ENCODE measurements around the gene SAMD8.
A peak's percentile ranks its signal among the peaks of the same experiment; 100 is the strongest.
"Not testable (repeated sequence)": the region's sequence is repeated elsewhere in the genome, so short reads cannot be mapped to it uniquely, and the experiment has no call there.

Gene SAMD8

DNA sequence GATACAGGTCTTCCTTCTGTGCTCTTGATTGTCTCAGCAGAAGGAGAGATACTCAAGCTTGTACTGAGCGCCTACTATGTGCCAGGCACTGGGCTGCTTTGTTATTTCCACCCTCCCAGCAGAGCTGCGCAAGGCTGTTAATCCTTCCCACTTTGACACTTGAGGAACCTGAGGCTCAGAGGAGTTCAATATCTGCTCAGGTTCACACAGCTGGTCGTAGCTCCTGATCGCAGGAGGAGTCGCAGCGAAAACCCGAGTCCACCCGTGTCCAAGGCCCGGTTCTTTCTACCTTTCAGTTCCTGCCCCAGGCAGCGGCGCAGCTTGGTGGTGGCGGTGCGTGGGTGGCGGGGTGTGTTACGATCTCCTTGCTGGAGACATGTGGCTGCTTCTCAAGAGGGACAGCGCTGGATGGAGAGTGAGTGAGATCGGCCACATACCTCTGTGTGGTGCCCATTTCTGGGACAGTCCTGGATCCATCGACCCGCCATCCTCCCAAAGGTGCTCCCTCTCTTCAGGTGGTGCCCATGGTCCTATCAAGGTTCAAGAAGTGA lies 26.5 kb upstream of the SAMD8 start:
- DNase-seq (ENCODE audit: low read depth in 2 of 2): no peak

DNA sequence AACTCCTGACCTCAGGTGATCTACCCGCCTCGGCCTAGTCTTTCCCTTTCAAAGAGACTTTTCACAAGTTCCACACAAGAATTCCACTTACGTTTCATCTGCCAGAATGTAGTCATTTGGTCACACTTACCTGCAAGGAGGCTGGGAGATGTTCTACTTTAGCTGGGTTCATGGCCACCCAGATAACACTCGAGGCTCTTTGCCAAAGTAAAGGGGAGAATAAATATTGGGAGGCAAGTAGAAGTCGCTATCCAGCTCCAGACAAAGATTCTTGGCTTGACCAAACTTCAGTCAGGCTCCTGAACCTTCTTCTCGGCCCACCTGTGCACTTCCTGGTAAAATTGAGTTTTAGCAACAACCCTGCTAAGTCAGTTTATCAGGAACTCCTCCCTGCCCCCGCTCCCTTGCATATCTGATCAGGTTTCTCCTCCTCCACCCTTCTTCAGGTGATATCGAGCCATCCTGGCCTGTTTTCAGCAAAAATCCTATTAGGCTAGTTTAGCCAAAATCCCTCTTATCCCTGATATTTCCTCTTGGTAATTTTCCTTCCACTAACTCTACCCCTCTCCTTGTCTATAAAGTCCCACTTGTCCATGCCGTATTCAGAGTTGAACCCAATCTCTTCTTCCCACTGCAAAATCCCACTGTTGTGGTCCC lies 25.1 kb upstream of the SAMD8 start:
- DNase-seq (ENCODE audit: low read depth in 2 of 2): no peak

- DNase-seq (ENCODE audit: low read depth in 2 of 2): no peak
These were observed 22.8 kb upstream of the SAMD8 start for GRCh38 chr10:75088640-75089039.

DNA sequence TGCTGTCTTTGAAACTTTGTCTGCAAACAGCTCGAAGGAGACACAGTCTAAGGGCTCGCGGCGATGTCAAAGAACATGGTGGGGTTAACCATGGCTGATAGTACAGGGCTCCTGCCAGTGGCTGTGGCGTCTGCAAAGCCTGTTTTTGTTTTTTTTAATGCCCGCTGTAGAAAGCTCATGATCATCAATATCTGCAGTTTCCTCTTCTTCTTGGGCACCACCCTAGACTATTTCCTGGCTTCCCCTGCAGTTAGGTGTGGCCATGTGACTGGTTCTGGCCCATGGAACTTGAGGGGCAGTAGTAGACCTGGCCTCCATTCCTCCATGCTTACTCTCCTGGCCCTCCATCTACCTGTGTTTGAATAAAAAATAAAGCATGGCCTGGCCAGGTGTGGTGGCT lies 21.8 kb upstream of the SAMD8 start:
- DNase-seq (ENCODE audit: low read depth in 2 of 2): no peak

GRCh38 chr10:75091146-75091545 lies 20.3 kb upstream of the SAMD8 start:
- DNase-seq (ENCODE audit: low read depth in 2 of 2): no peak

DNA sequence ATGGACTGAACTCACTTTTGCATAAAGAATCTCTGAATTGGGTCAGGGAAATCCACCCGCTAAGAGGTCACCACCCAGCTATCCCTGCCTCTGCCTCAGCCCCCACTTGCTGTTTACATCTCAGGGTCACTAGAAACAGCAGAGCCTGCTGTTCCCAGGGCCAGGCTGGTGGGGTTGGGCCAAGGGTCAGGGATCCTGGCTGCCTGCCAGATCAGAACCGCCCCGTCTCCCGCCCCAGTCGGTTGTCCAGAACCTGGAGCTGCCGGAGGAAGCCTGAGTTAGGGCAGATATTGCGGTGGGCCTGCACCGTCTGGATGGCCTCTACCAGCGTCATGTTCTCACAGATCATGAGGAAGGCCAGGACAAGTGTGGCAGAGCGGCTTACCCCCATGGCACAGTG lies 17.0 kb upstream of the SAMD8 start:
- no peak for DNase-seq (ENCODE audit: low read depth in 2 of 2)

- DNase-seq (ENCODE audit: low read depth in 2 of 2): no peak
These were observed 15.8 kb upstream of the SAMD8 start for GRCh38 chr10:75095631-75096030.

DNA sequence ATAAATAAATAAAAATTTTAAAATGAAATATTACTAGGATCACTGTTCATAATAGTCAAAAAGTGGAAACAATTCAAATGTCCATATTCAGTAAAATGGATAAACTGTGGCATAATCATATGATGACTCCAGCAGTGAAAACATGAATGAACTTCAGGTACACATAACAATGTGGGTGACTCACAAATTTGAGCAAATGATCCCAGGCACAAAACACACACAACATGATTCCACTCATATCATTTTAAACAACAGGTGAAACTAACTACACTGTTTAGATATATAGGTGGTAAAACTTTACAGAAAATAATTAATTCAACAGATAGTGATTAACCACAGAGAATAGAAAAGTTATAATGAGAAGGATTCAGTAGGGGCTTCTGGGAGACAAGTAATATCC lies 14.7 kb upstream of the SAMD8 start:
- no peak for DNase-seq (ENCODE audit: low read depth in 2 of 2)

- DNase-seq (ENCODE audit: low read depth in 2 of 2): no peak
These were observed 13.7 kb upstream of the SAMD8 start for GRCh38 chr10:75097666-75098285.

- no peak for DNase-seq (ENCODE audit: low read depth in 2 of 2)
These were observed 12.4 kb upstream of the SAMD8 start for GRCh38 chr10:75098902-75099673.

DNA sequence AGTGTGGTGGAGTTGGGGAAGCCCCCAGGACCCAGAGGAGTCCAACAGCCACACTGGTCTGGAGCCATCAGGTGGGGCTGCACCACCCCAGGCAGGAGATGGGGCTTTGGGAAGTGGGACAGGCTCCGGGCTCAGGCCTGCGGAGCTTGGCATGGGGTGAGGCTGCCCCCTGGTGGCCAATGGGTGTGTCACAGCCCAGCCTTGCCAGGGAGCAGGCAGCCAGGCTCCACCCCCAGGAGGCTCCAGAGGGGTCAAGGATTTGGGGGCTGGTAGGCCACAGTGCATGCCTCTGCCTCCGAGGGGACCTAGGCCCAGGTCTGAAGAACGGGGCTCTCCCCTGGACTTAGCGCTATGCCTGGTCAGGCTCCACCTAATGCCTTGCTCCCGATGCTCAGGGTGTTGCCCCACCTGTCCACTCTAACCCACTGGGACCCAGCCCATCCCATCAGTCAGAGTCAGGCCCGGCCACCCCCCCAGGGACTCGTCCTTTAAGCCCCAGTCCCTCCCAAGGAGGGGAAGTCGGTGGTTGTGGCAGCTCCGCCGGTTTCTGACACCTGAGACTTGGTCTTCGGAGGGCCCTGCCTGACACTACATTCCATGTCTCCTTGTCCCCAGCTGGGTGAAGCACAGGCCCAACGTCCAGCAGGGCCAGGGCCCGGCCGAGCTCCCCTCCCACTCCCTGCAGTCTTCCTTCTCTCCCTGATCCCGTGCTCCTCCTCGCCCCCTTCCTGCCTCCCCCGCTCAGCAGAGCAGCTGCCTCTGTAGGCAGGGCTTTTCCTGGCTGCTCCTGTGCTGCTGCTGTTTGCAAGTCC lies 11.3 kb upstream of the SAMD8 start:
- peak; percentile 63 to 83 for DNase-seq (ENCODE audit: low read depth in 2 of 2)

DNA sequence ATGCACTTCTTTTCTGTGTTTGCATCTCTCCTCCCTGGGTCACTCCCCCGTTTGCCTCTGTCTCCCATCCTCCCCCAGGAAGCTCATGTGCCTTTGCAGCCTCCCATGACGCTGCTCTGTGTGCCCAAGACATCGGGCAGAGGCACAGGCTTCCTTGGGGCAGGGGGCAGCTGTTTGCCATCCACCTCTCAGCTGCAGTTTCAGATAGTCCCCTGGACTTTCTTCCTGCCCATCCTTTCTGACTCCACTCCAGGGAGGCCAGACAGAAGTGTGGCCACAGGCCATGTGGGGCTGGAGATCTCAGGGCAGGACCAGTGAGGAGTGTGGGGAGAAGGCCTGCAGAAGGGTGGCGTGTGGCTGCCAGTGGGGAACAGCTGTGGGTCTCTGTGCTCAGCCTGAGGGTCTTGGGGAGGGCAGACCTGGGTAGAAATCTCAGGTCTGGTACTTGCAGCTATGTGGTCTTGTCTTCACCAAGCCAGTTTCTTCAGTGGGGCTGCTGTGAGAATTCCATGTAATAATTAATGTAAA lies 10.6 kb upstream of the SAMD8 start:
- no peak for DNase-seq (ENCODE audit: low read depth in 2 of 2)

DNA sequence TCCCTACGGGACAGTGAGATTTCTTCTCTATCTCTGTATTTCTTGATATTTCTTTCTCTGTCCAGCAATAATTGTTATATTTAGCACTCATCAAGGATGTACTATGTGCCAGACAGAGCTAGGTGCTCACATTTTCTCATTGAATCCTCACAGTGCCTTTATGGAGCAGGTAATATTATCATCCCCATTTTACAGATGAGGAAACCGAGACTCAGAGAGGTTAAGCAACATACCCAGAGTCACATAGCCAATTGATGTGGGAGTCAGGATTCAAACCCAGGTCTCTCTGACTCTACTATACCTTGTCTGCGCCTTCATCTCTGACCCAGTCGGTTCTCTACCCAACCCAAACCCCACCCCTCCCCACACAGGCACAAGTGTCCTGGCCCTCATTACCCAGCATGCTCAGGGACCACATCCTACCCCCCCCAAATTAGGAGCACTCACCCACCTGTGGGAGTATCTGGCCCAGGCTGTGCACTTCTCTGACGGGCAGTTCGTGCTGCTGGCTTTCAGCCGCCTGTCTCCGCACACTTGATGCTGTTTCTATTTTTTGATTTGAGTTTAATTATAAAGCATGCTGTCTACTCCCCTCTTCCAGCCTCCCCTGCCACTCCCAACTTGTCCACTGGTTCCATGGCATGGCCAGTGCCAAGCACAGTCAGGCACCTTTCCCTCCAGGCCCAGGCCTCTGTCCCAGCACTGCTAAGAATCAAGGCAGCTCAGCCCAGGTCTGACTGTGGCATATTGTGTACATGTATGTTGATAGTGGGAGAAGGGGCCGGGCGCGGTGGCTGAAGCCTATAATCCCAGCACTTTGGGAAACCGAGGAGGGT lies 9.8 kb upstream of the SAMD8 start:
- DNase-seq (ENCODE audit: low read depth in 2 of 2): no peak

- DNase-seq (ENCODE audit: low read depth in 2 of 2): no peak
These were observed 8.4 kb upstream of the SAMD8 start for GRCh38 chr10:75102830-75103673.

- DNase-seq (ENCODE audit: low read depth in 2 of 2): no peak
These were observed 7.4 kb upstream of the SAMD8 start for GRCh38 chr10:75103881-75104686.

DNA sequence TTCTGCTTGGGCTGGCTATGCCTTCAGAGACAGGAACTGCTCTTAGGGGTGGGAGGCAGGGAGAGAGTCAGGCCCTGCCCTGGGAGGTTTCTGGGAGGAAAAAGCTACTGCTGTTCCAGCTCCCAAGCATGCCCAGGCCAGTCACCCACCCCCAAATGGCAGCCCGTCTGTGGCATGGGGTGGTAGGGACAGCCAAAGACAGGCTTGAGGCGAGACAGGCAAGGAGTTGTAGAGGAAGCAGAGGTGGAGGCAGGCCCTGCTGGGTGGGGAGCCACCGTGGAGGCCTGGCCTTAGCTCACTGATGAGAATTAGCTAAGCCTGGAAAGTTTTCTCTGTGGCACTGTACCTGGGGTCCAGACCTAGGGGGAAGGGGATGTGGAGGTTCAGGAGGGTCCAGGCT lies 6.6 kb upstream of the SAMD8 start:
- no peak for DNase-seq (ENCODE audit: low read depth in 2 of 2)

DNA sequence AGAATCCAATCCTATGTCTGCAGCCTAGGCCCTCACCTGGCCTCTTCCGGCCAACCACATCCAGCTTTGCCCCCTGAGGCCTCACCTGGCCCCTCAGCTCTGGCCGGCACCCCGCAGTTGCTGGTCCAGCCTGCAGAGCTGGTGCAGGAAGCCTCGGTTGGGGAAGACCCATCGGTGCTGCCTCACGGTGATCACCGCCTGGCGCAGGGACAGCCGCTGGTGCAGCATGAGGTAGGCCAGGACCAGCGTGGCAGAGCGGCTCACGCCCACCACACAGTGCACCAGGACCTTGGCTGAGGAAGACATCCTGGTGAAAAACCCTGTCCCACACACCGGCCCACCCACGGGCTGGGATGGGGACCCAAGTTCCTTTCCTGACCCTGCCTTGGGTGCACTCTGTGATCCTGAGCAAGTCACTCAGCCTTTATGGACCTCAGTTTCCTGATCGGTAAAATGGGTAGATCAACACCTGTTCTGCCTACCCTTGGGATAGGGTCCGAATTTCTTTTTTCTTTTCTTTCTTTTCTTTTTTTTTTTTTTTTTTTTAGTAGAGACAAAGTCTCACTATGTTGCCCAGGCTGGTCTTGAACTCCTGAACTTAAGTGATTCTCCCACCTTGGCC lies 5.8 kb upstream of the SAMD8 start:
- DNase-seq (ENCODE audit: low read depth in 2 of 2): no peak

GRCh38 chr10:75106242-75106641 lies 5.2 kb upstream of the SAMD8 start:
- DNase-seq (ENCODE audit: low read depth in 2 of 2): no peak

DNA sequence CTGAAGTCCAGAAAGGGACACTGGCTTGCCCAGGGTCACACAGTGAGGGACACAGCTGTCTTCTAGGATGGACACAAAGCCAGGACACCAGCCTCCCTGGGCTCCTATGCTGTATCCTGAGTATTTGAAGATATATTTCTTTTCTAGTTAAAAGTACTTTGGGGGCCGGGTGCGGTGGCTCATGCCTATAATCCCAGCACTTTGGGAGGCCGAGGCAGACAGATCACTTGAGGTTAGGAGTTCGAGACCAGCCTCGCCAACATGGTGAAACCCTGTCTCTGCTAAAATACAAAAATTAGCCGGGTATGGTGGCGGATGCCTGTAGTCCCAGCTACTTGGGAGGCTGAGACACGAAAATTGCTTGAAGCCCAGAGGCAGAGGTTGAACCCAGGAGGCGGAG lies 4.6 kb upstream of the SAMD8 start:
- DNase-seq (ENCODE audit: low read depth in 2 of 2): not testable (repeated sequence)

Data from stimulated activated CD4-positive, alpha-beta T cell treated with anti-CD3 and anti-CD28 coated beads, Interleukin-12 subunit alpha, Interleukin-12 subunit beta, amount 100 ng/mL, for 24 hours (primary cell).